ENCODE data around the gene SIDT1. TPM values are rescaled to one million over a fixed set of nuclear protein-coding genes. Genes with fewer than 3 reads are reported as not detected.
A peak's percentile ranks its signal among the peaks of the same experiment; 100 is the strongest.

Gene SIDT1
- total RNA-seq, 1 experiment from 2014 or later: not detected

- DNase-seq (ENCODE audit: low read depth in 1 of 2, low spot score in 2 of 2): no peak
- no peaks in the 10 kb centered on the region for H3K27me3 ChIP-seq (replicated peaks)
- H3K27ac ChIP-seq: no peak overlapping the region
- H3K36me3 ChIP-seq: no peaks in the 10 kb centered on the region
- no peak overlapping the region for H3K4me3 ChIP-seq
- H3K9me3 ChIP-seq (replicated peaks): no peaks in the 10 kb centered on the region
- H3K4me1 ChIP-seq (replicated peaks): peaks cover 10% of the 10 kb centered on the region
Observed at GRCh38 chr3:113556316-113556945, 24.1 kb downstream of the SIDT1 start.

GRCh38 chr3:113556946-113557335, 24.6 kb downstream of the SIDT1 start:
- no peak overlapping the region for H3K27ac ChIP-seq
- H3K4me1 ChIP-seq (replicated peaks): peaks cover 10% of the 10 kb centered on the region
- DNase-seq (ENCODE audit: low read depth in 1 of 2, low spot score in 2 of 2): no peak
- no peaks in the 10 kb centered on the region for H3K27me3 ChIP-seq (replicated peaks)
- H3K4me3 ChIP-seq: no peak overlapping the region
- H3K36me3 ChIP-seq: no peaks in the 10 kb centered on the region
- no peaks in the 10 kb centered on the region for H3K9me3 ChIP-seq (replicated peaks)

GRCh38 chr3:113557374-113557773, 25.0 kb downstream of the SIDT1 start:
- Histone ChIP-seq H3K27me3 (replicated peaks) (no peaks in the 10 kb centered on the region), H3K4me1 (replicated peaks) (peaks cover 10% of the 10 kb centered on the region), H3K4me3 (no peak overlapping the region), H3K36me3 (no peaks in the 10 kb centered on the region), H3K9me3 (replicated peaks) (no peaks in the 10 kb centered on the region), H3K27ac (no peak overlapping the region)
- peak in 1 of 2 experiments; percentile 39 for DNase-seq (ENCODE audit: low read depth in 1 of 2, low spot score in 2 of 2)

- Histone ChIP-seq H3K9me3 (replicated peaks) (no peaks in the 10 kb centered on the region), H3K27me3 (replicated peaks) (no peaks in the 10 kb centered on the region), H3K4me3 (no peak overlapping the region), H3K27ac (no peak overlapping the region), H3K36me3 (no peaks in the 10 kb centered on the region), H3K4me1 (replicated peaks) (peaks cover 10% of the 10 kb centered on the region)
- DNase-seq (ENCODE audit: low read depth in 1 of 2, low spot score in 2 of 2): no peak
Observed at GRCh38 chr3:113559009-113559408, 26.7 kb downstream of the SIDT1 start.

- Histone ChIP-seq H3K27me3 (replicated peaks) (no peaks in the 10 kb centered on the region), H3K9me3 (replicated peaks) (no peaks in the 10 kb centered on the region), H3K4me3 (no peak overlapping the region), H3K4me1 (replicated peaks) (peaks cover 10% of the 10 kb centered on the region), H3K36me3 (no peaks in the 10 kb centered on the region), H3K27ac (no peak overlapping the region)
- no peak for DNase-seq (ENCODE audit: low read depth in 1 of 2, low spot score in 2 of 2)
Observed at GRCh38 chr3:113560271-113560670, 27.9 kb downstream of the SIDT1 start.

- Histone ChIP-seq H3K27me3 (replicated peaks) (no peaks in the 10 kb centered on the region), H3K4me1 (replicated peaks) (peaks cover 10% of the 10 kb centered on the region), H3K4me3 (no peak overlapping the region), H3K9me3 (replicated peaks) (no peaks in the 10 kb centered on the region), H3K27ac (no peak overlapping the region), H3K36me3 (no peaks in the 10 kb centered on the region)
- no peak for DNase-seq (ENCODE audit: low read depth in 1 of 2, low spot score in 2 of 2)
Observed at GRCh38 chr3:113560831-113561623, 28.7 kb downstream of the SIDT1 start.

- no peaks in the 10 kb centered on the region for H3K9me3 ChIP-seq (replicated peaks)
- H3K4me3 ChIP-seq: no peak overlapping the region
- no peaks in the 10 kb centered on the region for H3K4me1 ChIP-seq (replicated peaks)
- H3K27ac ChIP-seq: no peak overlapping the region
- no peaks in the 10 kb centered on the region for H3K36me3 ChIP-seq
- no peaks in the 10 kb centered on the region for H3K27me3 ChIP-seq (replicated peaks)
- DNase-seq (ENCODE audit: low read depth in 1 of 2, low spot score in 2 of 2): no peak
Observed at GRCh38 chr3:113565555-113565954, 33.2 kb downstream of the SIDT1 start.

GRCh38 chr3:113570158-113570557, 37.8 kb downstream of the SIDT1 start:
- Histone ChIP-seq H3K27me3 (replicated peaks) (no peaks in the 10 kb centered on the region), H3K4me3 (no peak overlapping the region), H3K9me3 (replicated peaks) (no peaks in the 10 kb centered on the region)

GRCh38 chr3:113571360-113571759, 39.0 kb downstream of the SIDT1 start:
- Histone ChIP-seq H3K4me1 (replicated peaks) (no peaks in the 10 kb centered on the region), H3K4me3 (no peak overlapping the region), H3K27ac (no peak overlapping the region), H3K9me3 (replicated peaks) (no peaks in the 10 kb centered on the region), H3K27me3 (replicated peaks) (no peaks in the 10 kb centered on the region), H3K36me3 (no peaks in the 10 kb centered on the region)
- no peak for DNase-seq (ENCODE audit: low read depth in 1 of 2, low spot score in 2 of 2)

More at GRCh38 chr3:113570158-113570557, 37.8 kb downstream of the SIDT1 start:
- Histone ChIP-seq H3K4me1 (replicated peaks) (no peaks in the 10 kb centered on the region), H3K36me3 (no peaks in the 10 kb centered on the region), H3K27ac (no peak overlapping the region)
- no peak for DNase-seq (ENCODE audit: low read depth in 1 of 2, low spot score in 2 of 2)

- no peak overlapping the region for H3K27ac ChIP-seq
Observed at GRCh38 chr3:113573728-113574127, 41.4 kb downstream of the SIDT1 start.

GRCh38 chr3:113574213-113574612, 41.9 kb downstream of the SIDT1 start:
- no peak for DNase-seq (ENCODE audit: low read depth in 1 of 2, low spot score in 2 of 2)
- Histone ChIP-seq H3K9me3 (replicated peaks) (no peaks in the 10 kb centered on the region), H3K4me1 (replicated peaks) (no peaks in the 10 kb centered on the region), H3K4me3 (no peak overlapping the region), H3K27ac (no peak overlapping the region), H3K27me3 (replicated peaks) (no peaks in the 10 kb centered on the region), H3K36me3 (no peaks in the 10 kb centered on the region)

More at GRCh38 chr3:113573728-113574127, 41.4 kb downstream of the SIDT1 start:
- Histone ChIP-seq H3K4me3 (no peak overlapping the region), H3K4me1 (replicated peaks) (no peaks in the 10 kb centered on the region), H3K27me3 (replicated peaks) (no peaks in the 10 kb centered on the region), H3K9me3 (replicated peaks) (no peaks in the 10 kb centered on the region), H3K36me3 (no peaks in the 10 kb centered on the region)
- DNase-seq (ENCODE audit: low read depth in 1 of 2, low spot score in 2 of 2): no peak

GRCh38 chr3:113575206-113575605, 42.9 kb downstream of the SIDT1 start:
- Histone ChIP-seq H3K9me3 (replicated peaks) (no peaks in the 10 kb centered on the region), H3K27ac (no peak overlapping the region), H3K36me3 (no peaks in the 10 kb centered on the region), H3K4me1 (replicated peaks) (no peaks in the 10 kb centered on the region), H3K4me3 (no peak overlapping the region), H3K27me3 (replicated peaks) (no peaks in the 10 kb centered on the region)
- DNase-seq (ENCODE audit: low read depth in 1 of 2, low spot score in 2 of 2): no peak

GRCh38 chr3:113585228-113585627, 52.9 kb downstream of the SIDT1 start:
- Histone ChIP-seq H3K27me3 (replicated peaks) (0 out of 2 replicates have a peak, but pooled peaks cover 2% of the 10 kb centered on the region), H3K36me3 (no peaks in the 10 kb centered on the region), H3K27ac (no peak overlapping the region), H3K4me1 (replicated peaks) (no peaks in the 10 kb centered on the region), H3K9me3 (replicated peaks) (no peaks in the 10 kb centered on the region), H3K4me3 (no peak overlapping the region)
- DNase-seq (ENCODE audit: low read depth in 1 of 2, low spot score in 2 of 2): no peak

GRCh38 chr3:113585720-113586119, 53.4 kb downstream of the SIDT1 start:
- DNase-seq (ENCODE audit: low read depth in 1 of 2, low spot score in 2 of 2): no peak
- H3K27ac ChIP-seq: no peak overlapping the region
- H3K4me1 ChIP-seq (replicated peaks): no peaks in the 10 kb centered on the region
- no peaks in the 10 kb centered on the region for H3K36me3 ChIP-seq
- H3K9me3 ChIP-seq (replicated peaks): no peaks in the 10 kb centered on the region
- 0 out of 2 replicates have a peak, but pooled peaks cover 2% of the 10 kb centered on the region for H3K27me3 ChIP-seq (replicated peaks)
- H3K4me3 ChIP-seq: no peak overlapping the region

Measured in SJSA1 (cell line).